Mucosa of descending colon (tissue), 3 donors: ENCODE data around the gene TBC1D9. TPM values are rescaled to one million over a fixed set of nuclear protein-coding genes. Genes with fewer than 3 reads are reported as not detected.

Experiments
- ATAC-seq: fragments of 200-7000 bp; cut with Tn5 transposase; one replicate; pipeline ENCODE4 v1.9.1; 2020; ENCODE audit warnings: mild to moderate bottlenecking, moderate library complexity
- DNase-seq, 3 donors: peaks; one replicate each; pipeline ENCODE4 v3.0.0-alpha.2; 2020
- H3K36me3 ChIP-seq: fragments of 200-600 bp; one replicate; pipeline ENCODE4 v1.8.0; 2021; ENCODE audit warnings: low read depth, mild to moderate bottlenecking
- H3K4me1 ChIP-seq: fragments of 200-600 bp; one replicate; pipeline ENCODE4 v1.8.0; 2021; ENCODE audit warnings: low read depth, mild to moderate bottlenecking
- H3K4me3 ChIP-seq: fragments of 200-600 bp; one replicate; pipeline ENCODE4 v1.8.0; 2021; ENCODE audit warnings: mild to moderate bottlenecking
- H3K9me3 ChIP-seq: fragments of 200-600 bp; one replicate; pipeline ENCODE4 v1.8.0; 2021; ENCODE audit warnings: mild to moderate bottlenecking
- CTCF ChIP-seq: fragments of 200-600 bp; IDR thresholded peaks from one replicate; pipeline ENCODE4 v1.8.0; 2022; ENCODE audit warnings: antibody characterized with exemption, mild to moderate bottlenecking
- intact Hi-C, 2 donors: fragments of 100-400 bp; cut with DNase I in 1 of 2; cut with micrococcal nuclease in 1 of 2; formaldehyde crosslinking; loops; one replicate each; pipeline versions ENCODE4 v1.11.0 to v1.11.1; 2022; cut with DNase I, micrococcal nuclease
- total RNA-seq, 3 donors: library from RNA; stranded (reverse); fragmentation: NEBNext Ultra II Directional in 2 of 3; extraction: Animal tissue kit (Norgen Biotek cat#: 25700) in 2 of 3; gene quantifications; one replicate each; pipeline versions ENCODE4 v1.2.1 to v1.2.4, GENCODE V29; 2021 to 2023
- donor health status: DM: no; HTN: no; CAD: no; lungs with moderate emphysema.
- donor health status: DM: no; HTN: no; CAD: no.
- donor health status: DM: no; HTN: yes; CAD: no.

The TBC1D9 gene
- total RNA-seq, 3 donors from 2014 or later = 9.1 to 20.2 (median 11.6) TPM

GRCh38 chr4:140705625-140706275 lies 50.4 kb downstream of the TBC1D9 start:
- no peak for ATAC-seq
- intact Hi-C loops = no loop called here

GRCh38 chr4:140704964-140705363 lies 51.2 kb downstream of the TBC1D9 start:
- ATAC-seq = no peak
- no peak for DNase-seq
- H3K9me3 ChIP-seq = no peaks in the 10 kb centered on the region
- intact Hi-C loops = no loop called here
- no peak overlapping the region for H3K4me3 ChIP-seq
- H3K4me1 ChIP-seq = no peaks in the 10 kb centered on the region
- no peak for TF ChIP-seq CTCF
- no peaks in the 10 kb centered on the region for H3K36me3 ChIP-seq

More at GRCh38 chr4:140705625-140706275, 50.4 kb downstream of the TBC1D9 start:
- no peak for TF ChIP-seq CTCF
- no peaks in the 10 kb centered on the region for H3K9me3 ChIP-seq
- no peaks in the 10 kb centered on the region for H3K4me1 ChIP-seq
- H3K4me3 ChIP-seq = no peak overlapping the region
- H3K36me3 ChIP-seq = no peaks in the 10 kb centered on the region
- DNase-seq = no peak

GRCh38 chr4:140704392-140704960 lies 51.7 kb downstream of the TBC1D9 start:
- intact Hi-C loops = no loop called here
- DNase-seq (no peak), ATAC-seq (peak; percentile 20)
- Histone ChIP-seq H3K4me1 (no peaks in the 10 kb centered on the region), H3K9me3 (no peaks in the 10 kb centered on the region), H3K36me3 (no peaks in the 10 kb centered on the region), H3K4me3 (no peak overlapping the region)
- no peak for TF ChIP-seq CTCF

- TF ChIP-seq CTCF = no peak
- H3K4me3 ChIP-seq = no peak overlapping the region
- no peaks in the 10 kb centered on the region for H3K4me1 ChIP-seq
- H3K36me3 ChIP-seq = no peaks in the 10 kb centered on the region
- no peak for ATAC-seq
- no peak for DNase-seq
- intact Hi-C loops = no loop called here
- H3K9me3 ChIP-seq = no peaks in the 10 kb centered on the region
These were observed 52.7 kb downstream of the TBC1D9 start for GRCh38 chr4:140703463-140703862.

GRCh38 chr4:140702096-140702757 lies 54.0 kb downstream of the TBC1D9 start:
- H3K9me3 ChIP-seq = no peaks in the 10 kb centered on the region
- DNase-seq (no peak), ATAC-seq (no peak)
- intact Hi-C loops = no loop called here
- no peaks in the 10 kb centered on the region for H3K36me3 ChIP-seq
- no peak for TF ChIP-seq CTCF
- H3K4me3 ChIP-seq = no peak overlapping the region
- H3K4me1 ChIP-seq = no peaks in the 10 kb centered on the region
